Naive thymus-derived CD8-positive, alpha-beta T cell (primary cell): ENCODE measurements around the gene UNKL. TPM values are rescaled to one million over a fixed set of nuclear protein-coding genes. Genes with fewer than 3 reads are reported as not detected.
A peak's percentile ranks its signal among the peaks of the same experiment; 100 is the strongest.

Experiments used
- ATAC-seq, 2 donors: fragments of 150-1000 bp; cut with Tn5 transposase in 1 of 2; sonication (Bioruptor Pico), chemical (Tn5 transposase) in 1 of 2; 1 replicate in 1 of 2; 2 replicates in 1 of 2; pipeline ENCODE4 v1.10.0; 2021; ENCODE audit warnings: mild to moderate bottlenecking in 2 of 2, moderate library complexity in 2 of 2
- POLR2A ChIA-PET: fragments of 350-600 bp; sonication (Branson Sonifier 250); formaldehyde crosslinking; loops from one replicate; lab custom pipeline; 2021; ENCODE audit warnings: antibody characterized with exemption; lab: Charles Lee
- DNase-seq, 10 donors: peaks; one replicate each; pipeline versions ENCODE4 v3.0.0 to v3.0.0-alpha.2; 2020 to 2022
- H3K27ac Mint-ChIP-seq, 10 donors: one replicate each; pipeline ENCODE4 v1.8.0; 2020 to 2022; ENCODE audit warnings: mild to moderate bottlenecking in 10 of 10, mixed read lengths in 10 of 10, moderate library complexity in 4 of 10, inconsistent platforms in 1 of 10
- H3K27me3 Mint-ChIP-seq, 5 donors: one replicate each; pipeline ENCODE4 v1.8.0; 2021 to 2022; ENCODE audit warnings: mixed read lengths in 5 of 5
- H3K36me3 Mint-ChIP-seq, 3 donors: one replicate each; pipeline ENCODE4 v1.8.0; 2020 to 2022; ENCODE audit warnings: mixed read lengths in 3 of 3, mild to moderate bottlenecking in 2 of 3, inconsistent platforms in 1 of 3
- H3K4me1 Mint-ChIP-seq, 4 donors: one replicate each; pipeline ENCODE4 v1.8.0; 2021 to 2022; ENCODE audit warnings: mixed read lengths in 4 of 4
- H3K4me3 Mint-ChIP-seq, 10 donors: one replicate each; pipeline ENCODE4 v1.8.0; 2020 to 2022; ENCODE audit warnings: mild to moderate bottlenecking in 10 of 10, mixed read lengths in 10 of 10, moderate library complexity in 6 of 10, inconsistent platforms in 1 of 10
- H3K9me3 Mint-ChIP-seq, 9 donors: one replicate each; pipeline ENCODE4 v1.8.0; 2020 to 2022; ENCODE audit warnings: mixed read lengths in 9 of 9, mild to moderate bottlenecking in 3 of 9, inconsistent platforms in 1 of 9, moderate library complexity in 1 of 9
- polyA plus RNA-seq, 3 donors: library from polyadenylated mRNA; unstranded; fragments of 300-500 nt; fragmentation: Illumina TruSeq; gene quantifications; one replicate each; pipeline ENCODE4 v1.2.3, GENCODE V29; 2021
- total RNA-seq, 8 experiments: library from RNA in 2 of 8; stranded (reverse) in 2 of 8; gene quantifications; one replicate each; pipeline ENCODE4 v1.2.3 and lab custom pipeline; 2021 to 2026

The UNKL gene
- total and polyA plus RNA-seq, 5 experiments from 2014 or later, result 8.3 to 151 (median 11.0) TPM

DNA sequence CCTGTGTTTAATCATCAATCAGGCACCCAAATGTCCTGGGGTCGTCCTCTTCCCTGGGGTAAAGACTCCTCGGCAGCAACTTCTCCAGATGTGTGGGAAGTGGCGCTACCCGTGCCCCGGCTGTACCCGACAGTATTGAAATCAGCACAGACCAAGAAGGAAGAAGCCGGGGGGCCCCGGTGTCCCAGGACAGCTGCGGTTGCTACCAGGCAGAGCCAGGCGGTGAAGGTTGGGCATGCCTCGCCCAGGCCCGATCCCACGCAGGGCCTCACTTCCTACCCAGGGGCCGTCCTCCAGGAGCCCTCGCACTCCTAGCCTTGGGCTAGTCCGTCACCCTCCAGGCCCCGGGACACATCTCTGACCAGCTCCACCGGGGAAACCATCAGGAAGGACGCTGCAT, 38.8 kb upstream of the UNKL start:
- ATAC-seq (no peak), DNase-seq (no peak)
- H3K27me3 Mint-ChIP-seq, result no peaks in the 10 kb centered on the region
- POLR2A ChIA-PET, result no interaction called here
- H3K9me3 Mint-ChIP-seq, result no peaks in the 10 kb centered on the region
- no peak overlapping the region for H3K4me3 Mint-ChIP-seq
- H3K27ac Mint-ChIP-seq, result no peak overlapping the region
- peaks cover 0 to 31% (median 4%) of the 10 kb centered on the region in 3 donors for H3K36me3 Mint-ChIP-seq
- H3K4me1 Mint-ChIP-seq, result peaks cover 0 to 2% (median 0%) of the 10 kb centered on the region in 4 donors

DNA sequence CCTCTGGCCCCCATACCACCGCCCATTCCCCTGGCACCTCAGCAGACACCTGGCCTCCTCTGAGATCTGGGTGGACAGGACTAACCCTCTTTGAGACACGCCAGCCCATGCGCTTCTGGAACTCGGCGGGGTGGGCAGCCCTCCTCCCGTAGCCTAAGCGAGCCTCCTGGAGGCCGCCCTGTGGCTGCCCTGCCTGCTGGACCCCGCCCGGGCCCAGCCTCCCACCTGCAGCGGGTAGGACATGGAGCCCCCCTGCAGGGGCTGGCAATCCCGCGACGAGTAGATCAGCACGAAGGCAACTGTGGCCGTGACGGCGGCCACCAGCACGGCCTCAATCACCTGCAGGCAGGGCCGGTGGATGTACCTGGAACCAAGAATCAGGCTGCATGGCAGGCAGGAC, 38.0 kb upstream of the UNKL start:
- POLR2A ChIA-PET, result no interaction called here
- Mint-ChIP-seq H3K9me3 (no peaks in the 10 kb centered on the region), H3K4me3 (no peak overlapping the region), H3K4me1 (peaks cover 0 to 2% (median 0%) of the 10 kb centered on the region in 4 donors), H3K27me3 (no peaks in the 10 kb centered on the region), H3K36me3 (peaks cover 0 to 30% (median 4%) of the 10 kb centered on the region in 3 donors), H3K27ac (no peak overlapping the region)
- DNase-seq (no peak), ATAC-seq (no peak)

DNA sequence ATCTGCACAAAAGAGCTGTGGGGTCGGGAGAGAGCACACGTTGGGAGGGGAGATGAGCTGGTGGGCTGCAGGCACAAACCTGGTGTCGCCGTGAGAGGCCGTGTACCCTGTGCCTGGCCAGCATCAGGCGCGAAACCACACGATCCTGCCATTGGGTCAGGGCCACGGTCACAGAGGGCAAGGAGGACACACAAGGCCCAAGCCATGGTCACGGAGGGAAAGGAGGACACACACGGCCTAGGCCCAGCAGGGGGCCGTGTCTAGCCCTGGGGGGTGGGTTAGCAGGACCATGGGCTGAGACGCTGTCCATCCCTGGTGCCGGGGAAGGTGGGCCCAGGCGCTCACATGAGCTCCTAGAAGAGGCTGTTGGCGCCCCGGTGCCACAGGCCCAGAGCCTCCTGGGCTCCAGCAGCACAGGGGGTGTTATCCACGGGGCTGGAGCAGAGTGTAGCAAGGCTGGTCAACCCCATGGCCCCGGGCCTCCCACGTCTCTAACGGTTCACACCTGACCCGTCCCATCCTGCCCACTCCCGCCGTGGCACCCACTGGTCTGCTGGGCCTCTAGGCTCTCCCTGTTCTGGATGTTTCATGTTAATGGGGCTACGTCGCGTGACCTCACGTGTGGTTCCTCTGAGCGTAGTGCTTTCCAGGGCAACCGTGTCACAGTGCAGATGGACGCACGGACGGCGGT, 37.3 kb upstream of the UNKL start:
- Mint-ChIP-seq H3K27me3 (no peaks in the 10 kb centered on the region), H3K36me3 (peaks cover 0 to 29% (median 4%) of the 10 kb centered on the region in 3 donors), H3K9me3 (no peaks in the 10 kb centered on the region), H3K27ac (peak overlapping the region in 2 of 10 donors; percentile 56 to 81), H3K4me3 (peak overlapping the region in 2 of 10 donors; percentile 7 to 67), H3K4me1 (peaks cover 0 to 2% (median 0%) of the 10 kb centered on the region in 4 donors)
- POLR2A ChIA-PET, result no interaction called here
- no peak for DNase-seq
- ATAC-seq, result no peak

DNA sequence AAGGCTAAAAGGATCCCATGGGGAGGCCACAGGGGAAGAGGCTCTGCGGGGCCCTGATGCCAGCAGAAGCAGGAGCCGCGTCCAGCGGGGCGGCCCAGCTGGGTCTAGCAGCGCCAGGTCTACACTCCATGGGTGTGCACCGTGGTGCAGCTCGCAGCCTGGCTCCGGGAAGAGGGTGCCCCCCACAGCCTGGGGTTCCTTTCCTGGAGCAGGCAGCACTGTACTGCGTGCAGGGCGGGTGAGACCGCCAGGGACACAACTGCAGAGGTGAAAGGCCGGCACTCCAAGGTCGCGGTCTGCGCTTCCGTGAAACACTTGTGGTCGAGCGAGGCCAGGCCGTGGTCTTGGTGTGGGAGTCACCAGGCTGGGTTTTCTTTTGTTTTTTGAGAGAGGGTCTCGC, 36.3 kb upstream of the UNKL start:
- Mint-ChIP-seq H3K4me3 (no peak overlapping the region), H3K4me1 (peaks cover 0 to 2% (median 0%) of the 10 kb centered on the region in 4 donors), H3K27ac (no peak overlapping the region), H3K9me3 (no peaks in the 10 kb centered on the region), H3K36me3 (peaks cover 0 to 24% (median 8%) of the 10 kb centered on the region in 3 donors), H3K27me3 (no peaks in the 10 kb centered on the region)
- POLR2A ChIA-PET, result interaction anchor here (0.6 kb wide), 1 partner anchor 25 kb away, joined by 4 read pairs; no protein-coding TSS in a partner anchor
- ATAC-seq (no peak), DNase-seq (no peak)

DNA sequence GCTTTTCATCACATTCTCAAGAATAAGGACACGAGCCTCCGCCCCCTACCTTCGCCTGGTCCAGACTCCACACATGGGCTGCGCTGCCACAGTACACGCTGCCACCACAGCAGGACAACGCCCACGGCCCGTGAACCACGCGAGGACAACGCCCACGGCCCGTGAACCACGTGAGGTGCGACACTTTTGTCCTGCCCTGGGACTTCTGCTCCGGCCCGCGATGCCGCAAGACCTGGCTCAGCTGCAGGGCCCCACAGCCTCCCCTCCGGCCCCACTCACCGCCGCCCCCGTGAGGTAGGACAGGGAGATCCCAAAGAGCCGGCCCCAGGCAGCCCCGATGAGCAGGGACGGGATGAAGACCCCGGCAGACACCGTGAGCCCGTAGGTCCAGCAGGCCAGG, 35.7 kb upstream of the UNKL start:
- POLR2A ChIA-PET, result interaction anchor here (0.6 kb wide), 2 partner anchors 22 to 53 kb away, joined by 3 to 4 read pairs; no protein-coding TSS in a partner anchor
- DNase-seq (no peak), ATAC-seq (no peak)
- Mint-ChIP-seq H3K4me3 (no peak overlapping the region), H3K9me3 (no peaks in the 10 kb centered on the region), H3K27me3 (no peaks in the 10 kb centered on the region), H3K27ac (peak overlapping the region in 1 of 10 donors; percentile 40), H3K36me3 (peaks cover 0 to 24% (median 8%) of the 10 kb centered on the region in 3 donors), H3K4me1 (peaks cover 0 to 2% (median 0%) of the 10 kb centered on the region in 4 donors)

DNA sequence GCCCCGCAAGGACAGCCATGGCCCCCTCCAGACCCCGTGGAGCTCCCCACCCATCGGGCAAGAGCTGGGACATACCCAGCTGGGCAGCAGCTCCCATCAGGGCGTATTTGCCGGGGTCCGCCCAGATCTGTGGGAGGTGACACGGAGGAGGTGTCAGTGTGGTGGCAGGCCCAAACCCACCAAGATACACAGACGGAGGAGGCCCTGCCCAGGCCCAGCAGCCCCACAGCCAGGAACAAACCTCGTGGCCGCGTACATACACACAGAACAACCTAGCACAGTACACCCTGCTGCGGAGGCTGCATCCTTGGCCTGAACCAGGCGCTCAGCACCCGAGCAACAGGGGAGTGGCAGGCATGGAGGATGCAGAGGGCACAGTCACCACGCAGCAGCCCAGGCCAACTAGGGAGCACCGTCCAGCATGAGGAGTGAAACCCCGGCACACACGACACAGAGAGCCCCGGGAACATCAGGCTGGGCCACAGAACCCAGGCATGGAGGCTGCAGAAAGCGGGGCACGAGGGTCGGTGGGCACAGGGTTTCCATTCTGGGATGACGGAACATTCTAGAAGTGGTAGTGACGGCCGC, 34.8 kb upstream of the UNKL start:
- peaks cover 0 to 2% (median 0%) of the 10 kb centered on the region in 4 donors for H3K4me1 Mint-ChIP-seq
- H3K36me3 Mint-ChIP-seq, result peaks cover 0 to 24% (median 8%) of the 10 kb centered on the region in 3 donors
- POLR2A ChIA-PET, result no interaction called here
- no peak overlapping the region for H3K27ac Mint-ChIP-seq
- H3K4me3 Mint-ChIP-seq, result no peak overlapping the region
- H3K9me3 Mint-ChIP-seq, result no peaks in the 10 kb centered on the region
- ATAC-seq, result no peak
- no peaks in the 10 kb centered on the region for H3K27me3 Mint-ChIP-seq
- DNase-seq, result no peak

DNA sequence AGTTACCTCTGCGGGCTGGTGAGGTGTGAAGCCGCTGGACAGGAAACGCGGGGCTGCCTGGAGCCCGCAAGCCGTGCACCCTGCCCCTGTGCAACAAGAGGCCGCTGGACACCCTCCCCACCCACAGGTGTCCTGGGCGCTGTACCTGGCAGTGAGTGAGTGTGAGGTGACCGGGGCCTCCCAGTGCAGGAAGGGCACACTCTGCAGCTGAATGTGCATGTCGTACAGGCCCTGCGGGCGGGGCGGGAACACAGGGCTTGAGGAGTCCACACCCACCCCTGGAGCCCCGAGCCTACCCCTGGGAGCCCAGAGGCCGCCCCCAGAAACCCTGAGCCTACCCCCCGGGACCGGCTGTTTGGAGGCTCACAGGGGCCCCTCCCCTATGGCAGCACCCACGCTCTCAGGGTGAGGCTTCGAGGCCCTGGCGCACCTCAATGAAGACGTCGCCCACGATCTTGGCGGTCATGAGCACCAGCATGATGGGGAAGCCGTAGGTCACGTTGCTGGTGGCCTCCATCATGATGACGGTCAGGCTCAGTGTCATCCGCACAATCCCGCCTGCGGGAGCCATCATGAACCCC, 34.1 kb upstream of the UNKL start:
- DNase-seq, result no peak
- no peak overlapping the region for H3K4me3 Mint-ChIP-seq
- H3K36me3 Mint-ChIP-seq, result peaks cover 0 to 22% (median 8%) of the 10 kb centered on the region in 3 donors
- POLR2A ChIA-PET, result no interaction called here
- no peaks in the 10 kb centered on the region for H3K27me3 Mint-ChIP-seq
- H3K4me1 Mint-ChIP-seq, result peaks cover 0 to 2% (median 0%) of the 10 kb centered on the region in 4 donors
- no peak overlapping the region for H3K27ac Mint-ChIP-seq
- no peaks in the 10 kb centered on the region for H3K9me3 Mint-ChIP-seq
- ATAC-seq, result no peak

DNA sequence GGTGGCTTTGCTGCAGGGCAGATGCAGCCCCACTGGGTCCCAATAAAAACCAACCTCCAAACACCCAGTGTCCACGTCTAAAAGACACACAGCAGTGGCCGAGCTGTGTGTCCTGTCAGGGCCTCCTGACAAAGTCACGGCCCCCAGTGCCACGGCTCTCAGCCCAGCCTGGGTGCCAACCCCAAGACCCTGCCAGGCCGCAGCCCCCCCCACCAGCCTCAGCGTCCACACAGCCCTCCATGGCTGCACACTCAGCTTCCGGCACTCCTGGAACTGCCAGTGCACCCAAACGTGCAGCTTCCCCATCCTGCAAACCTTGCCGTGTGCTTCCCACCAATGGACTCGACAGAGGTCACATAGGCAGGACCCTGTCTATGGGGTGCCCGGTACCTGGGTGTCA, 33.5 kb upstream of the UNKL start:
- Mint-ChIP-seq H3K27ac (no peak overlapping the region), H3K36me3 (peaks cover 0 to 15% (median 8%) of the 10 kb centered on the region in 3 donors), H3K4me1 (peaks cover 0 to 2% (median 0%) of the 10 kb centered on the region in 4 donors), H3K4me3 (no peak overlapping the region), H3K27me3 (no peaks in the 10 kb centered on the region), H3K9me3 (no peaks in the 10 kb centered on the region)
- ATAC-seq (no peak), DNase-seq (no peak)
- POLR2A ChIA-PET, result no interaction called here

DNA sequence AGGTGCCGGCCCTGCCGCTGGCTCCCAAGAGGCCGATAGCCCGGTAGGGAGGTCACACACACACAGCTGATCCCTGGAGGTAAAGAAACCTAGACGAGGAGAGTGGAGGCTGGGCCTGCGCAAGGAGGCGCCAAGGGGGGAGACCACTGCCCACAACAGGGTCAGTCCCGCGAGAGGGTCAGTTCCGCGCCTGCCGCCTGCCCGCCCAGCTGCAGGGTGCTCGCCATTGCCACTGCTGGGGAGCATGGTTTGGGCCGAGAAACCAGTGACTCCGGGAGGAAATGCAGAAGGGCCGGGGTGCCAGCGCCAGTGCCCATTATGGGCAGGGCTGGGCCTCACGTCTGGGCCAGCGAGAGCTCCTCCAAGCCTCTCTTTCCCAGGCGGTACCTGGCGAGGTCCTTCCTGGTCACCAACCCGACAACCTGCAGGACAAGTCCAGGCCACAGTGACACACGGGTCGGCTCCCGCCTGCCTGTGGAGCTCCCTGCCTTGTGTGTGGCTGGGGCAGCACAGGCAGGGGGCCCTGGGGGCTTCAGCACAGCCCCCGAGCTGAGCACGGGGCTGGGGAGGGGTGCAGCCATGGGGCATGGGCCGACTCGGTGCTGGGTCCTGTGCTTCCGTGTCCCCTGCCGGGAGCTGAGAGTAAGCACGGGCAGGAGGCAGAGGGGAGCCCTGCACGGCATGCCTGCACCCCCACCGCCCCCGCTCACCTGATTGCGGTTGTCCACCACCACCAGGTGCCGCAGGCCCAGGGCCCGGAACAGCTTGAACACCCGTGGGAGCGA, 32.0 kb upstream of the UNKL start:
- no peak for ATAC-seq
- H3K27me3 Mint-ChIP-seq, result no peaks in the 10 kb centered on the region
- H3K4me1 Mint-ChIP-seq, result no peaks in the 10 kb centered on the region
- H3K27ac Mint-ChIP-seq, result no peak overlapping the region
- DNase-seq, result no peak
- no peak overlapping the region for H3K4me3 Mint-ChIP-seq
- POLR2A ChIA-PET, result interaction anchor here (1.3 kb wide), 1 partner anchor 26 kb away, joined by 3 read pairs; the partner anchor contains the start of gene UQCC4
- peaks cover 0 to 6% (median 6%) of the 10 kb centered on the region in 3 donors for H3K36me3 Mint-ChIP-seq
- no peaks in the 10 kb centered on the region for H3K9me3 Mint-ChIP-seq

DNA sequence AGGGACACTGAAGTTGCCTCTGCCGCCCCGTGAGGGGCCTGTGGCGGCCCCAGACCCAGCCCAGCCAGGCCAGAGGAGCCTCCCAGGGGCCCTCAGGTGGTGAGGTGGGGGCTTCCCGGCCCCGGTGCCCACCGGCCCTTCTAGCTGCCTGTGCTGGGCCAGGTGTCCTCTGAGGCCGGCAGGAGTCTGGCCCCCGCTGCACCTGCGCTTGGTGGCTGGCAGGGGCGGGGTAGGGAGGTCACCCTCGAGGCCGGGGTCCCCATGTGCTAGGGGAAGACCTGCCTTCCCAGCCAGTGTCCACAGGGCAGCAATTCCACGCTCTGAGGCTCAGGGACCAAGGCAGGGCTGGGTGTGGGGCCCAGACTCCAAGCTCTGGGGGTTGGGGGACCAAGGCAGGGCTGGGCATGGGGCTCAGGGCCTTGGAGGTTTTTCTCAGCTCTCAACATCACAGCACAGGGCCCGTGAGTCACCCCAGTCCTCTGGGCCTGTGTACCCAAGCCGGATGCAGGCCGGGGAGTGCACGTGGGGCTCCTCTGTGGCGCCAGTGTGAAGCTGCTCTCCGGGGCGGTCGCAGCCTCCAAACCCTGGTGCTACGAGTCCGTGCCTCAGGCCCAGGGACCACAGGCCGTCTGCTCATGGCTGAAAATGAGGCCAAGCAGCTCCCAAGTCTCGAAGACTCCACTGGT, 31.2 kb upstream of the UNKL start:
- no peaks in the 10 kb centered on the region for H3K27me3 Mint-ChIP-seq
- no peak overlapping the region for H3K4me3 Mint-ChIP-seq
- no peaks in the 10 kb centered on the region for H3K9me3 Mint-ChIP-seq
- H3K4me1 Mint-ChIP-seq, result no peaks in the 10 kb centered on the region
- no peak for DNase-seq
- H3K36me3 Mint-ChIP-seq, result peaks cover 0 to 4% (median 3%) of the 10 kb centered on the region in 3 donors
- POLR2A ChIA-PET, result interaction anchor here (1.3 kb wide), 1 partner anchor 25 kb away, joined by 3 read pairs; the partner anchor contains the start of gene UQCC4
- no peak for ATAC-seq
- H3K27ac Mint-ChIP-seq, result no peak overlapping the region

DNA sequence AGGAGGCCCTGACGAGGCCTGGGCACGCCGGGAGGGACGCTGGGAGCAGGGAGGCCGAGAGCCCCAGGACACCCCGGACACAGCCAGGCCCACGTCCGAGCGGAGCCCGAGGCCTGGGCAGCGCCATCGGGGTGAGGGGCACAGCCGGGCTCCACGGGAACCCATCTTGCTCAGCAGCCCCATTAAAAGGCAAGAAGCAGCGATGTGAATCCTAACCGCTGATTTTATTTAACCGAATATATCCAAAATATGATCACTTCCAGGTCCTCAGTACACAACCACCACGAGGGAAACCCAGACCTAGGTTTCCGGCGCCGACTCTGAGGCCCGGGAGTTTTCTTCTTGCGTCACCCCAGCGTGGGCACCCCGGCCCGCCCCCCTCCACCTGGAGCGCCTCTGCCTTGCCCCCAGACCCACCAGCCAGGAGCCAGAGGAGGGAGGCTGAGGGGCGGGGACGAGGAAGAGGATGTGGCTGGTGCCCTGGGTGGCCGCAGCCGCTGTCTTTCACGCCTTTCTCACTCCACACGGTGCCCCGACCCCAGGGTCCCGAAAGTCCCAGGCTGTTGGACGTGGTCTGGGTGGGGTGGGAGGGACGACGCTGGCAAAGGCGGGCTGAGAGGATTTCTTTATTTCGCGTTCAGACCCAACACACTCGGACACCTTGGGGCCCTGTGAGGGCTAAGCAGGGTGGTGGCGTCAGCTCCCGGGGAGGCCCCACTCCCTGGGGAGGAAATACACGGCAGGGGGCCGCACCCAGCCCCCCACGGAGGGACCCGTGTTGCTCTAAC, 30.4 kb upstream of the UNKL start:
- Mint-ChIP-seq H3K4me1 (no peaks in the 10 kb centered on the region), H3K36me3 (peaks cover 0 to 4% (median 3%) of the 10 kb centered on the region in 3 donors), H3K4me3 (no peak overlapping the region), H3K27me3 (no peaks in the 10 kb centered on the region), H3K27ac (no peak overlapping the region), H3K9me3 (no peaks in the 10 kb centered on the region)
- POLR2A ChIA-PET, result interaction anchor here (0.8 kb wide), 1 partner anchor 279 kb away, joined by 3 read pairs; no protein-coding TSS in a partner anchor
- ATAC-seq (no peak), DNase-seq (no peak)
